GM19467 (cell line): Measurements from ENCODE around the gene CTSA.

Source experiments
- ATAC-seq: cut with Tn5 transposase; IDR thresholded peaks from one replicate; pipeline ENCODE4 v1.9.1; 2021; ENCODE audit warnings: mild to moderate bottlenecking, moderate library complexity; ENCODE audit not compliant: unreplicated experiment

CTSA gene

DNA sequence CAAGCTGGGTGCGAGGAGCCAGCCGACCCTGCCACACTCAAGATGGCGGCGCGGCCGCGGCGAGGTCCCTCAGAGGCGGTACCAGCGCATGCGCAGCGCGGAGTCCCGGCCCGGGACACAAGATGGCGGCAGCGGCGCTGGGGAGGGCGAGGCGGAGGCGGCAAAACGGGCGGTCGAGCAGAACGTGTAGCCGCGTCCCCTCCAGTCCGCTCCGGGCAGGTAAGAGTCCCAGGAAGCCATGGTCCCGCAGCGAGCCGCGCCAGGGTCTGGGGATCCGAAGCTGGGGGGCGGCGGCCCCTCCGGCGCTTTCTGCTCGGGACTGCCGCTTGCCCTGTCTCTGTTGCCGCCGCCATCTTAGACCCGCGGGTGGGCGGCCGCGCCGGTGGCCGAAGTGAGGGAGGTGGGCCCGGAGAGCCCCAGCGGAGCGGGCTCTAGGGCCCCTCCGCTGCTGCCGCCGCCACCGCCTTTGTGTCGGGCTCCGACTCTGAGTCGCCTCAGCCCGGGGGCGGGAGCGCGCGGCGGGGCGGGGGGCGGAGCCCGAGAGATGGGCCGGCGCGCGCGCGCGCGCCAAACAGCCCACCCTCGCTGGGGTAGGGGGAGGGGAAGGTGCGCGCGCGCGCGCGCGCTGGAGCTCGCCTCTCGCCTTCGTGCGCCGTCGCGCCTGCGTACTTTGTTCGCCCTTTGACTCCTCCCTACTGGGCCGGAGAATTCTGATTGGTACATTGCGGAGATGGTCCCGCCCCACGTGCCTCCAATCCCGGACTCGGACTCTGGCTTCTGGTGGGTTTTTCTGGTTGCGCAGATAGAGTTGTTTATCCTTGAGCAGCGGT lies 43.7 kb downstream of the CTSA start, which contains the start of gene PCIF1:
Gene PCIF1, plus strand, starts transcription at position 98 of the 830 bp plus-strand sequence. CDS start 4,317 bp downstream, outside the sequence.
- ATAC-seq: peak; percentile 75

- no peak for ATAC-seq
Measured at GRCh38 chr20:45935416-45936046, 44.4 kb downstream of the CTSA start.

DNA sequence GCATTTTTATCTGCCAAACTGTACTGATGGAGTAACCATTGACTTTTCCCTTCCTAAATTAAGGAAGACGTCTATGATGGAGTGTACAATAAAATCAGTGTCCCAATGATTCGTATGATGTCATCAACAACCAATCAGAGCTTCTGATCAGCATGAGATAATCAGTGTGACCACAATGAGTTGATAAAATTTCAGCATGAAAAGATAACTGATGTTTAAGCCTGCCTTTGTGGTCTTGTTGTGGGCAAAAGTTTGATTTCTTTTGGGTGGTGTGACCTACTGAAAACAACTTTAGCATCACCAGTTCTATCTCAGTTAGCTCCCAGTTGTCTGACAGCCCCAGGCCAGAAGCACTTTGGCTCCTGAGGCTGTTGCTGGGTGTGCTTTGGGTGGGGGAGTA lies 46.6 kb downstream of the CTSA start:
- ATAC-seq: no peak

- no peak for ATAC-seq
Measured at GRCh38 chr20:45938727-45939438, 47.7 kb downstream of the CTSA start.

DNA sequence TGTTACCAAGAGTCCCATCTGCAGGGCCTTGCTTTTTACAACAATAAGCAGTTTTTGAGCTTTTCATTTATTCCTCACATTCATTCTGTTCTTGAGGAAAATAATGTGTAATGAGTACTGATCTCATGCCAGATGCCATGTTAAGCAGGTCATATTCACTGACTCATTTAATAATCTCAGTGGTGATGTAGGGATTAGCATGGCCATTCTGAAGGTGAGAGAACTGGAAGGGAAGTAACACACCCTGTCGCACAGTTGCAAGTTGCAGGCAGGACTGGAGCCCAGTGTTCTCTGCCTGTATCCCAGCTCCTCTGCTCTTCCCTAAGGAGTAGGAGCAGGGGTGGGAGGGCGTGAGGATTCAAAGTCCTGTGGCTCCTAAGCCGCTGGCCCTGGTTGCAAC lies 48.9 kb downstream of the CTSA start:
- ATAC-seq: no peak

- no peak for ATAC-seq
Measured at GRCh38 chr20:45940469-45940868, 49.3 kb downstream of the CTSA start.

- no peak for ATAC-seq
Measured at GRCh38 chr20:45943613-45944012, 52.5 kb downstream of the CTSA start.

DNA sequence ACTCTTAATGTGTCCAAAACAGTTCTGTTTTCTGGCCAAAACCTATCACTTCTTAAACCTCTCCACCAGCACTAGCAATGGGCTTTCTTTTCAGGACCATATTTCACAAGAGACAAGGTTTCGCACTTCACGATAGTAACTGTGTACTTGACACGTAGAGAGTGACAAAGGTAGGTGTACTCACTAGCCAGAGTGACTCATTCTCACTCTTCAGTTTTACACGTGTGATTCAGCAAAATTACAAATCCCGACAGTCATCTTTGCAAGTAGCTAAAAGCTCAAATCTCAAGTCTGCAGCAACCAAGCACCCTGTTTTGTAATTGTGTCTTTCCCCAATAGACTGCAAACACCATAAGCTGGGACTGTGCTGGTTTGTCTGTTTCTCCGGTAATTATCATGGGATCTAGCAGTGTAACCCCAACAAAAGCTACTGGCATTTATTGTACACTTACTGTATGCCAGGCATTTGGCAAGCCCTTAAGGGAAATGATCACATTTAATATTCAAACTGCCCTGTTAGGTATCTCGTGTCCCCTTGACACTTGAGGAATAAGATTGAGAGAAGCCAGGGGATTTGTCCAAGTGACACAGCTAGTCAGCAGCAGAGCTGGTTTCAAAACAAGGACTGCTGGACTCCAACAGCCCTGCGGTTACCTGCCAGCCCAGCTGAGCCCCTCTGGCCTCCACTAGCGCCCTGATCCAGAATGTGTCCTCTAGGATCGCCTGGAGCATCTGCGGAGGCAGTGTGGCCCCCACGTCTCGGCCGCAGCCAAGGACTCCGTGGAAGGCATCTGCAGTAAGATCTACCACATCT lies 53.2 kb downstream of the CTSA start:
- no peak for ATAC-seq

DNA sequence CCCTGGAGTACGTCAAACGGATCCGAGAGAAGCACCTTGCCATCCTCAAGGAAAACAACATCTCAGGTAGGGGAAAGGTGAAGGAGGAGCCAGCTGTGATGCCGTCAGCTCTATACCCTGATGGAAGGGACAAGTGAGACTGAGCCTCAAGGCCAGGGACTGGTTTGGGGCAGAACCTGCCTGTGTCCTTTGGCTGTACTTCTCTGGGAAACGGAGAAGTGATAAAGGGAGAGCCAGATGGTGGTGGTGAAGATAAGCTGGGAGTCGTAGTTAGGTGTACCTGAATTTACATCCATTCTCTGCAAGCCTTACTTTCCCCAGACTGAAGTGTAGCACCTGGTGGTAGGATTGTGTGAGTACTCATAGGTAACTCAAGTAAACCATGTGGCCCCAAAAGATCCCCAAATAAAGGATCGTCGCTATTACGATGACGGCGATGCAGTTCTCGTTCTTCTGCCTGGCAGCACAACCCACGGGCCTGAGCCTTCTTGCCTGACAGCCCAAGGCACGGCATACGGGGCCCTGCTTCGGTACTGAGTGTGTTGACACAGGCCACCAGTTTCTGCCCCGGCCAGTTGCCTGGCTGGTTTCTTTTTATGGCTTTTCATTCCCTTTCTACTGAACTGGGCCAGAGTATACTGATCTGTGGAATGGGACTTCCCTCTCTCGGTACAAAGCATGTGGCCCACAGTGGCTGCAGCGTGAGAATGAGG lies 54.0 kb downstream of the CTSA start:
- ATAC-seq: no peak

- no peak for ATAC-seq
Measured at GRCh38 chr20:45945678-45946148, 54.6 kb downstream of the CTSA start.

DNA sequence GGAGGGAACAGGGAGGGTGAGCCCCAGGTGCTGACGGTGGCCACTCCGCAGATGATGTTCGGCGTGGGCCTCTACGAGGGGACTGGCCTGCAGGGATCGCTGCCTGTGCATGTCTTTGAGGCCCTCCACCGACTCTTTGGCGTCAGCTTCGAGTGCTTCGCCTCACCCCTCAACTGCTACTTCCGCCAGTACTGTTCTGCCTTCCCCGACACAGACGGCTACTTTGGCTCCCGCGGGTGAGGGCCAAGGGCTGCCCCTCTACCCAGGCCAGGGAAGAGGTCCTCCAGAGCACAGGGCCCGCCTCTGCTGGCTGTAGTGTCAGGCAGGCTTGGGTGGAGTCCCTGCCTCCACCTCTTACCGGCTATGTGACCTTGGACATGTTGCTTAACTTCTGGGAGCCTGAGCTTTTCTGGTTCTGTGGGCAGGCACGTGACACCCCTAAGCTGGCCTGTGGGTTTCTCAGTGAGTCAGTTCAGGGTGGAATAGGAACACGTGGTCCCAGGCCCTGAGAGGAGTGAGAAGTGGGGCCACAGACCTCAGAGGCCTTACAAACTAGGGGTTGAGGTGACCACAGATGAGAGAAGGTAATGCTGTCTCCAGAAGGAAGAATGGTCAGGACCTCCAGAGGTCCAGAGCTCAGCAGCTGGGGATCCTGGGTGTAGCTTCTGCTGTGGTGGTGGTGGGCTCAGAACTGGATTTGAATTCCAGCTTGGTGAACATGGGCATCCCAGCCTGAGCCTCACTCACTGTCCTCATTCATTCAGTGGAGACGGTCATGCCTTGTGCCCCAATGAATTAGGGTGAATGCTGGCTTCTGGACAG lies 55.2 kb downstream of the CTSA start:
- ATAC-seq: no peak

- ATAC-seq: no peak
Measured at GRCh38 chr20:45947110-45947866, 56.2 kb downstream of the CTSA start.

GRCh38 chr20:45948261-45948733 lies 57.2 kb downstream of the CTSA start:
- ATAC-seq: no peak
